Stimulated activated CD8-positive, alpha-beta memory T cell treated with anti-CD3 and anti-CD28 coated beads, Interleukin-15, amount 100 ng/mL, for 48 hours (primary cell): Measurements from ENCODE around the gene GPR3.
A peak's percentile ranks its signal among the peaks of the same experiment; 100 is the strongest.

Experiments
- DNase-seq, 2 donors: peaks; one replicate each; pipeline ENCODE4 v3.0.0-alpha.2; 2020; ENCODE audit warnings: low read depth in 2 of 2

Gene GPR3

GRCh38 chr1:27358928-27359313, 33.5 kb upstream of the GPR3 start:
- no peak for DNase-seq

GRCh38 chr1:27359822-27360158, 32.6 kb upstream of the GPR3 start:
- no peak for DNase-seq

GRCh38 chr1:27360159-27361043, 32.0 kb upstream of the GPR3 start:
- DNase-seq = no peak

- DNase-seq = no peak
Measured at GRCh38 chr1:27361044-27361402, 31.4 kb upstream of the GPR3 start.

GRCh38 chr1:27361553-27361952, 30.9 kb upstream of the GPR3 start:
- DNase-seq = no peak

- no peak for DNase-seq
Measured at GRCh38 chr1:27363766-27364695, 28.4 kb upstream of the GPR3 start.

- DNase-seq = no peak
Measured at GRCh38 chr1:27364696-27365371, 27.6 kb upstream of the GPR3 start.

- peak in 1 of 2 donors; percentile 74 for DNase-seq
Measured at GRCh38 chr1:27365372-27366112, 26.9 kb upstream of the GPR3 start.

- DNase-seq = peak; percentile 77 to 78
Measured at GRCh38 chr1:27366113-27366410, 26.4 kb upstream of the GPR3 start.

GRCh38 chr1:27366411-27367159, 25.8 kb upstream of the GPR3 start, which contains the start of gene MAP3K6:
MAP3K6 (minus strand) TSS chr1:27366961; CDS start chr1:27366597, 364 bp downstream.
- no peak for DNase-seq

- DNase-seq = no peak
Measured at GRCh38 chr1:27367160-27367650, 25.2 kb upstream of the GPR3 start.

GRCh38 chr1:27368869-27369582, 23.4 kb upstream of the GPR3 start:
- no peak for DNase-seq

- DNase-seq = no peak
Measured at GRCh38 chr1:27372022-27372807, 20.2 kb upstream of the GPR3 start.

- DNase-seq = no peak
Measured at GRCh38 chr1:27372808-27373690, 19.4 kb upstream of the GPR3 start.

- no peak for DNase-seq
Measured at GRCh38 chr1:27374362-27375086, 17.9 kb upstream of the GPR3 start, which contains the start of gene FCN3. FCN3 (minus strand) TSS chr1:27374824; CDS start chr1:27374818, 6 bp downstream.

- no peak for DNase-seq
Measured at GRCh38 chr1:27377760-27378495, 14.5 kb upstream of the GPR3 start.
